Measurements from ENCODE around the gene TRIM40. TPM values are rescaled to one million over a fixed set of nuclear protein-coding genes. Genes with fewer than 3 reads are reported as not detected.

The TRIM40 gene
- total and polyA plus RNA-seq, 8 donors = 0.09 to 0.16 (median 0.14) TPM; not detected in 4

DNA sequence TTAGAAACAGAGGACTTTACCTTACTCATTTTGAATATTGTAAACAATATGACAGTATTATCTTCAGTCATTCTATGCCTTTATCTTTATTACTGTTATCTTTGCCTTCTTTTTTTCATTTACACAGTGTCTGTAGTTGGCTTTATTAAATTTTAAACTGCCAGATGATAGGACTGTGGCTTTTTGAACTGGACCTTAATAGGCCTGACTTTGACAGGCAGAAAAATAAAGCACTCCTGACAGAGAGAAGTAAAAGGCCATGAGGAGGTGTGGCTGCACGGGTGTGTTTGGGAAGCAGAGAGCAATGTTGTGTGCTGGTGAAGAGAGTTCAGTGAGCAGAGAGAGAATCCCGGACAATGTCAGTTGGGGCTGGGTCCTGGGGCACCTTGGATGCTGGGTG, 7.8 kb downstream of the TRIM40 start:
- no peak for DNase-seq
- no peak for TF ChIP-seq CTCF (IDR thresholded peaks at IDR 0.05)
- Histone ChIP-seq H3K9me3 (no peaks in the 10 kb centered on the region), H3K4me3 (no peak overlapping the region), H3K36me3 (no peaks in the 10 kb centered on the region), H3K4me1 (no peaks in the 10 kb centered on the region), H3K27me3 (peaks cover 12 to 39% of the 10 kb centered on the region in 2 donors), H3K27ac (no peak overlapping the region)
- ATAC-seq = no peak
- intact Hi-C loops (cut with DNase I) = no loop called here

DNA sequence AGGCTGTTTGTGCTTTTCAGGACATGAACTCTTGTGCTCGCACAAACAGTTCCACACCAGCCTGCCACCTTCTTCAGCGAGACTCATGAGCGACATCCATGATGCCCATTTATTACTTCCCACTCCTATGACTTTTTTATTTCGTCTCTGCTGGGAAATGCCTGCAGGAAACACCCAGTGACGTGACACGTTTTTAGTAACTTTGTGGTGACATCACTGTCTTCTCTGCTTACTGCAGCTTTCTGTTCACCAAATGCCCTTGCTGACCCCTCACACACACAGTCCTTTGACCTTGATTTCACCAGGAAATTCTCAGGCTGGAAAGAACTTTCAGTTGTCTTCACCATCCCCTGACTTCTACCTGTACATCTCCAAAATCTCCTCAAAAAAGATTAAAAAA, 8.9 kb downstream of the TRIM40 start:
- Histone ChIP-seq H3K4me1 (no peaks in the 10 kb centered on the region), H3K36me3 (no peaks in the 10 kb centered on the region), H3K27ac (no peak overlapping the region), H3K27me3 (peaks cover 12 to 39% of the 10 kb centered on the region in 2 donors), H3K4me3 (no peak overlapping the region), H3K9me3 (no peaks in the 10 kb centered on the region)
- DNase-seq (no peak), ATAC-seq (no peak)
- no peak for TF ChIP-seq CTCF (IDR thresholded peaks at IDR 0.05)
- intact Hi-C loops (cut with DNase I) = no loop called here

DNA sequence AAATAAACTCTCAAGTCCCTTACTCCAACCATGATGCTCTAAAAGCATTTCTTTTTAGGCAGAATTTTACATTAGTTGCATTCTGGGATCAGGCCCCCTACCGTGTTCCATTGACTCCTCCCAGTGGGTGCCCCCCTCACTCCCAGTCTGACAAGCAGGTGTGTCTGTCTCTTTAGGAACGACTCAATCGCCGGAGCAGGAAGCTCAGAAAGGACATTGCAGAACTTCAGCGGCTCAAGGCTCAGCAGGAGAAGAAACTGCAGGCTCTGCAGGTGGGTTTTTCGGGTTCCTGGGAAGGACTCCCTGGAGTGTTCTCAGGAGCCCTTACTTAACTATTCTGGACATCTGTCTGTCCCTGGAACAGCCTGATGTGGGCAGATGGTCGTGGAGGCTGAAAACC, 9.9 kb downstream of the TRIM40 start:
- intact Hi-C loops (cut with DNase I) = no loop called here
- Histone ChIP-seq H3K27me3 (peaks cover 12 to 38% of the 10 kb centered on the region in 2 donors), H3K27ac (no peak overlapping the region), H3K4me3 (no peak overlapping the region), H3K36me3 (no peaks in the 10 kb centered on the region), H3K4me1 (no peaks in the 10 kb centered on the region), H3K9me3 (no peaks in the 10 kb centered on the region)
- DNase-seq = no peak
- no peak for TF ChIP-seq CTCF (IDR thresholded peaks at IDR 0.05)
- ATAC-seq = no peak

DNA sequence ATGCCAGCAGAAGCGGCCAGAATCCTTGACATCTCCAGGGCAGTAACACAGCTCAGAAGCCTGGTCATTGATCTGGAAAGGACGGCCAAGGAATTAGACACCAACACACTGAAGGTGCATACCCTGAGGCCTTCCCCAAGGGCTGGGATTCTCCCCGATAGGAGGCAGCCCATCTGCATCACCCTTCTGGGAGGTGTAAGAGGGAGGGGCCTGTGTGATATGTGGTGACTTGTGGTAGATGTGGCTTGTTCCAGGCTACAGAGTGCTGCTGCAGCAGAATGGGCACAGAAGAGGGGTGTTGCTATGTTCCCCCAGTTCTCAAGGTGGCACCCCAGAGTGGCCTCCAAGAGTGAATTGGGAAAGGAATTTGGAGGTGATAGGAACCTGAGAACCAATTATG, 11.2 kb downstream of the TRIM40 start:
- TF ChIP-seq CTCF (IDR thresholded peaks at IDR 0.05) = no peak
- Histone ChIP-seq H3K9me3 (no peaks in the 10 kb centered on the region), H3K27me3 (peaks cover 7 to 32% of the 10 kb centered on the region in 2 donors), H3K27ac (no peak overlapping the region), H3K4me1 (no peaks in the 10 kb centered on the region), H3K4me3 (no peak overlapping the region), H3K36me3 (no peaks in the 10 kb centered on the region)
- intact Hi-C loops (cut with DNase I) = no loop called here
- DNase-seq = no peak
- no peak for ATAC-seq

GRCh38 chr6:30149234-30149633, 13.3 kb downstream of the TRIM40 start:
- H3K4me1 ChIP-seq = peaks cover 0 to 7% of the 10 kb centered on the region in 2 donors
- peaks cover 4 to 22% of the 10 kb centered on the region in 2 donors for H3K27me3 ChIP-seq
- no peaks in the 10 kb centered on the region for H3K36me3 ChIP-seq
- TF ChIP-seq CTCF (IDR thresholded peaks at IDR 0.05) = no peak
- H3K27ac ChIP-seq = no peak overlapping the region
- DNase-seq (no peak), ATAC-seq (no peak)
- H3K4me3 ChIP-seq = no peak overlapping the region
- intact Hi-C loops (cut with DNase I) = no loop called here
- no peaks in the 10 kb centered on the region for H3K9me3 ChIP-seq
